Kidney epithelial cell (primary cell): Measurements from ENCODE around the gene FOXP1. TPM values are rescaled to one million over a fixed set of nuclear protein-coding genes. Genes with fewer than 3 reads are reported as not detected.
A peak's percentile ranks its signal among the peaks of the same experiment; 100 is the strongest.

Source experiments
- DNase-seq: peaks from one replicate; pipeline ENCODE4 v3.0.0-alpha.2; 2010; ENCODE audit warnings: low read depth
- H3K27me3 ChIP-seq: 2 replicates; pipeline ENCODE4 v1.6.0; 2011; ENCODE audit warnings: low read length; ENCODE audit not compliant: control insufficient read depth, insufficient read depth
- H3K36me3 ChIP-seq: 2 replicates; pipeline ENCODE4 v1.5.1; 2011; ENCODE audit warnings: low read length; ENCODE audit not compliant: control insufficient read depth, insufficient read depth
- H3K4me3 ChIP-seq: 2 replicates; pipeline ENCODE4 v1.5.1; 2011; ENCODE audit warnings: low read depth, mild to moderate bottlenecking, control low read depth, low read length
- CTCF ChIP-seq: IDR thresholded peaks from 2 replicates; pipeline ENCODE4 v1.5.1; 2011; ENCODE audit warnings: mild to moderate bottlenecking, moderate library complexity, low read length, control low read depth, inconsistent platforms; ENCODE audit not compliant: insufficient read depth, poor library complexity, severe bottlenecking
- total RNA-seq: library from RNA; depleted of rRNA; stranded (reverse); fragments of >200 nt; gene quantifications from 2 replicates; pipeline ENCODE4 v1.2.3, GENCODE V29; 2015

Gene FOXP1
- total RNA-seq, 1 donor from 2014 or later: 75.0 TPM

- DNase-seq: no peak
- Histone ChIP-seq H3K4me3 (no peak overlapping the region), H3K36me3 (no peaks in the 10 kb centered on the region), H3K27me3 (no peaks in the 10 kb centered on the region)
- no peak for TF ChIP-seq CTCF
Observed at GRCh38 chr3:71358243-71358642, 225.3 kb downstream of the FOXP1 start.

- DNase-seq: peak; percentile 54
- H3K27me3 ChIP-seq: no peaks in the 10 kb centered on the region
- H3K4me3 ChIP-seq: no peak overlapping the region
- TF ChIP-seq CTCF: no peak
- no peaks in the 10 kb centered on the region for H3K36me3 ChIP-seq
Observed at GRCh38 chr3:71356265-71356664, 227.3 kb downstream of the FOXP1 start.

- Histone ChIP-seq H3K4me3 (no peak overlapping the region), H3K36me3 (no peaks in the 10 kb centered on the region), H3K27me3 (no peaks in the 10 kb centered on the region)
- DNase-seq: no peak
- no peak for TF ChIP-seq CTCF
Observed at GRCh38 chr3:71355862-71356261, 227.7 kb downstream of the FOXP1 start.

- no peaks in the 10 kb centered on the region for H3K27me3 ChIP-seq
- no peaks in the 10 kb centered on the region for H3K36me3 ChIP-seq
- DNase-seq: no peak
- no peak for TF ChIP-seq CTCF
- no peak overlapping the region for H3K4me3 ChIP-seq
Observed at GRCh38 chr3:71355037-71355436, 228.5 kb downstream of the FOXP1 start.

GRCh38 chr3:71351403-71352149 is 232.0 kb downstream of the FOXP1 start:
- no peak for DNase-seq
- Histone ChIP-seq H3K4me3 (no peak overlapping the region), H3K27me3 (no peaks in the 10 kb centered on the region), H3K36me3 (no peaks in the 10 kb centered on the region)
- TF ChIP-seq CTCF: no peak

GRCh38 chr3:71350998-71351397 is 232.5 kb downstream of the FOXP1 start:
- Histone ChIP-seq H3K4me3 (no peak overlapping the region), H3K27me3 (no peaks in the 10 kb centered on the region), H3K36me3 (no peaks in the 10 kb centered on the region)
- no peak for DNase-seq
- no peak for TF ChIP-seq CTCF
